ENCODE data around the gene CCR5AS.
A peak's percentile ranks its signal among the peaks of the same experiment; 100 is the strongest.

Gene CCR5AS

GRCh38 chr3:46360907-46361306 lies 46.0 kb downstream of the CCR5AS start:
- no peak overlapping the region for H2BK5ac ChIP-seq (ENCODE audit: low read depth, low read length)
- no peak overlapping the region for H3K23ac ChIP-seq (ENCODE audit: insufficient read length)
- H3K27ac ChIP-seq (ENCODE audit: low read depth, low read length), result no peak overlapping the region
- TF ChIP-seq GABPA (IDR thresholded peaks at IDR 0.05; ENCODE audit: borderline replicate concordance, insufficient read depth, low read length), result no peak
- TF ChIP-seq CTCF (IDR thresholded peaks at IDR 0.05; ENCODE audit: control extremely low read depth in 1 of 3, insufficient read depth in 1 of 3, low read depth in 1 of 3, low read length in 3 of 3), result peak in 1 of 3 experiments; percentile 3; a peak in 1 of 4 replicates
- peak; percentile 44; the same call in 1 of the 2 replicates for TF ChIP-seq TEAD4 (IDR thresholded peaks at IDR 0.05; ENCODE audit: low read depth, low read length)
- H3K23me2 ChIP-seq (ENCODE audit: low read depth, low read length), result no peaks in the 10 kb centered on the region
- no peak overlapping the region for H2BK15ac ChIP-seq (ENCODE audit: low read length)
- H3K4me2 ChIP-seq (ENCODE audit: insufficient read depth in 1 of 2, low read depth in 2 of 2, low read length in 2 of 2), result no peak overlapping the region
- H3K79me2 ChIP-seq (ENCODE audit: control insufficient read depth in 1 of 2, insufficient read depth in 2 of 2, low read length in 2 of 2), result no peaks in the 10 kb centered on the region
- no peak overlapping the region for H4K91ac ChIP-seq (replicated peaks; ENCODE audit: insufficient read length, low read length)
- no peaks in the 10 kb centered on the region for H3K36me3 ChIP-seq (ENCODE audit: control insufficient read depth in 2 of 4, insufficient read depth in 4 of 4, low read length in 3 of 4)
- H3K79me1 ChIP-seq (ENCODE audit: low read depth, low read length), result no peaks in the 10 kb centered on the region
- CTCF ChIA-PET (ENCODE audit: partially characterized antibody), result interaction anchor here (0.8 to 2.9 kb wide), 3 partner anchors 9 to 145 kb away, joined by 3 to 23 read pairs (median 11); partner anchors contain the start of gene CCR5
- no peak overlapping the region for H2AFZ ChIP-seq (ENCODE audit: low read length)
- no peak overlapping the region for H3K4ac ChIP-seq (replicated peaks; ENCODE audit: insufficient read length, low read depth, low read length)
- H3K18ac ChIP-seq (ENCODE audit: extremely low read depth, low read length), result no peak overlapping the region
- no peaks in the 10 kb centered on the region for H3K27me3 ChIP-seq (replicated peaks in 1 of 4; ENCODE audit: control insufficient read depth in 3 of 4, extremely low read depth in 1 of 4, insufficient read depth in 3 of 4, low read length in 3 of 4)
- H3K9ac ChIP-seq (replicated peaks in 1 of 4; ENCODE audit: extremely low read depth in 1 of 4, low read depth in 3 of 4, low read length in 3 of 4), result no peak overlapping the region
- DNase-seq (ENCODE audit: low read depth in 1 of 2, low spot score in 2 of 2) (no peak), FAIRE-seq (no peak)
- no peak overlapping the region for H2AK5ac ChIP-seq (ENCODE audit: low read depth, low read length)
- POLR2A ChIA-PET (ENCODE audit: partially characterized antibody), result no interaction called here
- no peaks in the 10 kb centered on the region for H3K9me3 ChIP-seq (ENCODE audit: insufficient read depth in 2 of 2, low read depth in 1 of 2, low read length in 1 of 2)
- no peak overlapping the region for H2BK120ac ChIP-seq (replicated peaks; ENCODE audit: low read depth, low read length)
- no peak overlapping the region for H3K14ac ChIP-seq (ENCODE audit: insufficient read length)
- H4K5ac ChIP-seq (ENCODE audit: insufficient read length, low read depth, low read length), result no peak overlapping the region
- H2BK20ac ChIP-seq (ENCODE audit: low read length), result no peak overlapping the region
- H3K4me1 ChIP-seq (replicated peaks in 1 of 4; ENCODE audit: control insufficient read depth in 3 of 4, insufficient read depth in 4 of 4, low read length in 3 of 4), result no peaks in the 10 kb centered on the region
- WGBS, 2 experiments (ENCODE audit: extremely low coverage in 1 of 2, insufficient coverage in 1 of 2, insufficient read length in 1 of 2, insufficient replicate concordance in 2 of 2, low coverage in 1 of 2, low lambda C conversion rate in 2 of 2, missing lambda C conversion rate in 1 of 2), result 89% methylated on average over 6 of the region's 6 CpGs; no CpG with 5 or more reads in 1 of the 2 experiments
- no peak overlapping the region for H3K4me3 ChIP-seq (ENCODE audit: extremely low read depth in 1 of 4, insufficient read depth in 2 of 4, low read depth in 3 of 4, low read length in 4 of 4)
- H2BK12ac ChIP-seq (ENCODE audit: low read depth, low read length), result no peak overlapping the region
- no peaks in the 10 kb centered on the region for H4K20me1 ChIP-seq (replicated peaks in 1 of 2; ENCODE audit: control insufficient read depth in 1 of 2, insufficient read depth in 2 of 2, low read length in 2 of 2)
- H4K8ac ChIP-seq (ENCODE audit: extremely low read depth, insufficient read depth, low read length), result no peak overlapping the region
- H3K56ac ChIP-seq (replicated peaks; ENCODE audit: insufficient read length, low read depth, low read length), result no peak overlapping the region
